Subcutaneous abdominal adipose tissue (tissue), 5 donors: ENCODE data around the gene VAT1L.

Experiments used
- H3K27ac ChIP-seq: one replicate; pipeline ENCODE4 v1.7.0; 2013; ENCODE audit warnings: low read depth, mild to moderate bottlenecking, inconsistent platforms, low read length, moderate library complexity
- H3K27me3 ChIP-seq, 5 donors: one replicate each; pipeline ENCODE4 v1.7.0; 2013; ENCODE audit warnings: low read length in 5 of 5, inconsistent platforms in 1 of 5; ENCODE audit not compliant: control insufficient read depth in 5 of 5, insufficient read depth in 4 of 5
- H3K36me3 ChIP-seq, 5 donors: one replicate each; pipeline ENCODE4 v1.7.0; 2013; ENCODE audit warnings: low read length in 5 of 5; ENCODE audit not compliant: control insufficient read depth in 5 of 5, insufficient read depth in 5 of 5
- H3K4me1 ChIP-seq, 5 donors: one replicate each; pipeline ENCODE4 v1.7.0; 2013; ENCODE audit warnings: low read length in 5 of 5, mild to moderate bottlenecking in 3 of 5, moderate library complexity in 1 of 5; ENCODE audit not compliant: control insufficient read depth in 5 of 5, insufficient read depth in 5 of 5
- H3K4me3 ChIP-seq, 5 donors: one replicate each; pipeline ENCODE4 v1.7.0; 2013; ENCODE audit warnings: low read length in 5 of 5, low read depth in 1 of 5
- H3K9ac ChIP-seq, 5 donors: one replicate each; pipeline ENCODE4 v1.7.0; 2013; ENCODE audit warnings: low read length in 5 of 5, mild to moderate bottlenecking in 4 of 5, moderate library complexity in 3 of 5
- H3K9me3 ChIP-seq, 5 donors: one replicate each; pipeline ENCODE4 v1.7.0; 2013; ENCODE audit warnings: low read length in 5 of 5; ENCODE audit not compliant: control insufficient read depth in 5 of 5
- donor health status: healthy.
- donor health status: healthy.
- donor health status: healthy.
- donor health status: healthy.
- donor health status: healthy.

The VAT1L gene

DNA sequence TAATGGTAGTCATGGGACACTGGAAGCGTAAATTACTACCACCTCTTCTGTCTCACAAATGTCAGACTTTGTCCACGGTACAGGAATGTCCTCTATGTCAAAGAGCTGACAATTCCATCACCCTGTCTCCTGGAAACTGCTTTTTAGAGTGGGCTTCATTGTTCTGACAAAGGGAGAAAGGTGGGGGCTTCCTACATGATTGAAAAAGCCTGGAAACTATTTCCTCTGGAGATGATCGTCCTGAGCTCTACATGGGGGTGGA is 53.1 kb downstream of the VAT1L start:
- Histone ChIP-seq H3K4me3 (no peak overlapping the region), H3K36me3 (no peaks in the 10 kb centered on the region), H3K9me3 (no peaks in the 10 kb centered on the region), H3K27ac (no peak overlapping the region), H3K4me1 (no peaks in the 10 kb centered on the region), H3K27me3 (peaks cover 0 to 7% (median 3%) of the 10 kb centered on the region in 5 donors), H3K9ac (no peak overlapping the region)

DNA sequence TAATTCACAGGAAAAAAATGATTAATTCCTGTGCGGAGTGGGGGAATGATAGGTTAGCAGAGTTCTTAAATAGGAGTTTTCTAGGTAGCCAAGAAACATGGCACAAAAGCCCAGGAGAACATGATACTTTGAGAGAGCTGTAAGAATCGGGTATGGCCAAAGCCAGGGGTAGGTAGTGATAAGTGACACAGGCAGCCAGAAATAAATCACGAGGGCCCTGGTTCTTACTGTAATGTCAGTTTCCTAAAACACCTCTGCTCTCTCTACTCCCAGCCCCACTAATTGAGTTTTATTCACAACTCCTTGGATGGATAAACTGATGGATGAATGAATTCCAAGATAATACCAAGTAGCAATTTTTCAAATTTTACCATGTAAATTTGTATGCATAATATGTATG is 54.1 kb downstream of the VAT1L start:
- Histone ChIP-seq H3K9ac (no peak overlapping the region), H3K36me3 (no peaks in the 10 kb centered on the region), H3K27me3 (peaks cover 0 to 7% (median 3%) of the 10 kb centered on the region in 5 donors), H3K9me3 (no peaks in the 10 kb centered on the region), H3K27ac (no peak overlapping the region), H3K4me3 (no peak overlapping the region), H3K4me1 (no peaks in the 10 kb centered on the region)

DNA sequence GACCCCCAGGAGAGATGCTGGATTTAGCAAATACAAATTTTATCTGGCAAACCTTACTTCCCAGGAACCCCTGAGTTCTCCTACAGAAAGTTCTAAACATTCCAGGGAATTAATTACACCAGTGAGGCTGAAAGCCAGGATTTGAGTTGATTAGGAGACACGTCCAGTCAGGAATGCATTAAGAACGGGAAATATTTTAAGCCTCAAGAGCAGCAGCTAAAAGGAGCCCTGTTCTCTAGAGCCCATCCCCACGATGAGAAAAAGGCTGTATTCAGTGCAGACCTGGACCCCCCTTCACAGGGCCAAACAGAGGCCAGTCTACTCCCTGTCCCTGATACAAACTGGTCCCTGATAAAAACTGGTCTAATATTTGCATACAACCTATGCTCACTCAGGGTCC is 55.0 kb downstream of the VAT1L start:
- H3K27ac ChIP-seq = no peak overlapping the region

DNA sequence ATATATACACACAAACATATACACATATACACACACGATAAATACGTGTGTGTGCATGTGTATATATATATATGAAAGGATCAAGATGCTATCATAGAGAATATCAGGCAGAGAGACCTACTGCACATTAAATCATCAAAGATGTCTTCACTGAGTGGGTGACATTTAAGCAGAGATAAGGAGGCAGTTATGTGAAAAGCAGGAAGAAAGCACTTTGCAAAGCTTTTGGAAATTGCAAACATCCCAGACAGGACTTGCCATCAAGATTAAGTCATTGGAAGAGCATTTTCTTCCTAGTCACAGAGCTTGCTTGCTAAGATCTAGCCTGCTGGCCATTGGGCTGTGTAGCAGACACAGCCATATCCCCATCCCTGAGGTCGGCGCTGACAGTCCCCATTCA is 56.4 kb downstream of the VAT1L start:
- Histone ChIP-seq H3K27ac (no peak overlapping the region), H3K4me3 (no peak overlapping the region), H3K27me3 (peaks cover 0 to 7% (median 3%) of the 10 kb centered on the region in 5 donors), H3K9me3 (no peaks in the 10 kb centered on the region), H3K9ac (no peak overlapping the region), H3K4me1 (no peaks in the 10 kb centered on the region), H3K36me3 (no peaks in the 10 kb centered on the region)

More for the DNA sequence above, 55.0 kb downstream of the VAT1L start:
- Histone ChIP-seq H3K4me3 (no peak overlapping the region), H3K36me3 (no peaks in the 10 kb centered on the region), H3K9me3 (no peaks in the 10 kb centered on the region), H3K4me1 (no peaks in the 10 kb centered on the region), H3K27me3 (peaks cover 0 to 7% (median 3%) of the 10 kb centered on the region in 5 donors), H3K9ac (no peak overlapping the region)

DNA sequence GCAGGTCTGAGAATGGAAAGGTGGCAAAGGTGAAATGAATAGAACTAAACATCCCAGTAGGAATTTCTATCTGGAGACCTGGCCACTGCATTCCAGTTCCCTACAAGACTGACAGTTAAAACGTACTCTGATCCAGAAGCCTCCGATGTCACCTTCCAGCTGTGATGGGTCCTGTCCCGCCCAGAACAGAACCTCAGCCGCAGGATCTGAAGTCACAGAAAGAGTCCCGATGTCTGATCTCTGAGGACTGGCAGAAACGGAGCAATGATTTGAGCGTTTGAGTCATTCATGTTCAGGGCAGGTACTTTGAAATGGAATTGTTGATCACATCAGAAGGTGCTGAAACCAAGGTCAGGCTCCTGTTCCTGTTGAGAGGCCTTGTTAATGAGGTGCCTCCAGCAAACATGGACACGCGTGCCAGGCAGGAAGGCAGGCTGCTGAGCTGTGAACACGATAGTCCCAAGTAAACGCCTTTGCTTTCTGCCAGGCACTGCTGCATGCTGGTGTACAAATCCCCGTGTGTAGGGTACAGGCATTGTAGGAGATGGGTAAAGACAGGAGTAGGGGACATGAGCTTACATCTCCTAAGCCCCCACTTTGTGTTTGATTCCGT is 61.4 kb downstream of the VAT1L start:
- H3K4me3 ChIP-seq = no peak overlapping the region
- no peaks in the 10 kb centered on the region for H3K9me3 ChIP-seq
- no peak overlapping the region for H3K27ac ChIP-seq
- H3K4me1 ChIP-seq = no peaks in the 10 kb centered on the region
- H3K9ac ChIP-seq = no peak overlapping the region
- H3K27me3 ChIP-seq = peaks cover 0 to 7% (median 2%) of the 10 kb centered on the region in 5 donors
- no peaks in the 10 kb centered on the region for H3K36me3 ChIP-seq

DNA sequence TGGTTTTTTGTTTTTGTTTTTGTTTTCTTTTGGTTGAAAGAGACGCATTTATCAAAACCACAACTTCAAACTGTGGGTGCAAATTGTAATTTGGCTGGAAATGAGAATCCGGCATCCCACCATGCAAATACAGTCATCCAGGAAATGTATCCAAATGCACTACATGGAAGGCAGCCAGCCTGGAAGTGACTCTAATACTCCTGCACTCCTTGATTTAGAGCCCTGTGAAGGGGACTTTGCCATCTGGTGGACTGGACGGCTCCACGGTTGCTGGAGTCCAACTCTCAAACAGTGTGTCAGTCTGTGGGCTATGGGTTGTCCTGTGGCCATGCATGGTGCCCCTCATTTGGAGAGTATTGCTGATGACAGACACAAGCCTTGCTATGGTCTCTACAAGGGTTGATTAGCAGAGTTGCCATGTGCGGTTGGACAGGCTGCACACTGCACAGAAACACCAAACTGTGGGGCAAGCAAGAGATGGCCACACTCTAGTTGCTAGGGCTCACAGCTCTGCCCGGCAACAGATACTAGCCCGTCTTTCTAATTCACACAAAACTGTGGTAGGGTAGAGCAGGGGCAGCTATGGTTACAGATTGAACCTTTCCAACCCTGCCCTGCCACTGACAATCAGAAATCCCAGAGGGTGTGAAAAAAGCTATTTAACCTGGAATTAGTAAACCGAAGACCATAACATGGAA is 62.4 kb downstream of the VAT1L start:
- peaks cover 0 to under 1% (median 0%) of the 10 kb centered on the region in 5 donors for H3K27me3 ChIP-seq
- no peak overlapping the region for H3K27ac ChIP-seq
- H3K9ac ChIP-seq = no peak overlapping the region
- no peak overlapping the region for H3K4me3 ChIP-seq
- H3K36me3 ChIP-seq = no peaks in the 10 kb centered on the region
- H3K4me1 ChIP-seq = no peaks in the 10 kb centered on the region
- H3K9me3 ChIP-seq = no peaks in the 10 kb centered on the region

DNA sequence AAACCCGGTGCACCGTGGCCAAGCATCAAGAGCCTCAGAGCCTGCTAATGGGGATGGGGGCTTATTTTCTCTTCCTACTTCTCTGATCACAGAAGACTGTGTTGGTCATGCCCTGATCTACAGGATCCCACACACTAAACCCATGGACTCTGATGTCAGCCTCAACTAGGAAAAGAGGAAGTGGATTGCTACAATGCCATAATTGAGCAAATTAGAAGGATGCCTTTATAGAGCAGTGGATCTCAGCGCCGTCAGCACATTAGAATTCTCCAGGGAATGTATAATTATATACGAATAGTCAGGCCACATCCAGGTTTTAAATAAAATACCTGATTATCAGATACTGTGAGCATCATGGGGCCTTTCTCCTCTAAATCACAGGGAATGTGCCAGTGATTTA is 64.8 kb downstream of the VAT1L start:
- Histone ChIP-seq H3K36me3 (no peaks in the 10 kb centered on the region), H3K4me1 (no peaks in the 10 kb centered on the region), H3K27ac (no peak overlapping the region), H3K9me3 (no peaks in the 10 kb centered on the region), H3K9ac (no peak overlapping the region), H3K27me3 (peaks cover 0 to 2% (median 0%) of the 10 kb centered on the region in 5 donors), H3K4me3 (no peak overlapping the region)

DNA sequence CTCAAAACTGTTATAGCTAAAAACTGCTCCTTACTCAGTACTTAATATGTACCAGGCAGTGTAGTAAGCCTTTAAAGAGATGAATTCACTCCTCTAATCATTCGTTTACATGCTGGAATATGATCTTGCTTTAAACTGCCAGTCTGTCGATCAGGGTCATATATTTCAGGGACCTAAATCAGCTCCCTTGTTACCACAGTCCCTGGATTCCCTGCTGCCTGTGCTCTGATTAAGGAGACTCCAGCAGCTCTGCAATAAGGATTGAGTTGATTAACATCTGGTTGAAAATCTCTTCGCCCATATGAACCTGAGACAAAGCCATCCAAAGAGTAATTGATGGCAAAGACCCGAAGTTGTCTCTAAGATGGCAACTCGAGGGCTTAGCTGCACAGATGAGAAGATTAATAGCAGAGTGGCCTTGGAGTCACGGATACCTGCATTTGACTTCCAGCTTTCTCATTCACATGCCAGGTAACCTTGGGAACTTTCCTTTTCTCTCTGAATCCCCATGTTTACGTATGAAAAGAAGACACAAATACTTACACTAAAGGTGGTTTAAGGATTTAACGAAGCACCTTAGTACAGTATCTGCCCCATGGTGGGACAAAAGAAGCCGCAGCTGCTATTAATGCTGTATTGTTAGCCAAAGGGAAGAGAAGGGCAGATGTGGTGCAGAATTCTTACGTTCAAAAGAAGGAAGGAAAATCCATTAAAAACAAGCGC is 68.2 kb downstream of the VAT1L start:
- H3K9me3 ChIP-seq = no peaks in the 10 kb centered on the region
- H3K27me3 ChIP-seq = peaks cover 0 to 4% (median 0%) of the 10 kb centered on the region in 5 donors
- no peak overlapping the region for H3K9ac ChIP-seq
- H3K4me1 ChIP-seq = no peaks in the 10 kb centered on the region
- no peaks in the 10 kb centered on the region for H3K36me3 ChIP-seq
- no peak overlapping the region for H3K27ac ChIP-seq
- no peak overlapping the region for H3K4me3 ChIP-seq

DNA sequence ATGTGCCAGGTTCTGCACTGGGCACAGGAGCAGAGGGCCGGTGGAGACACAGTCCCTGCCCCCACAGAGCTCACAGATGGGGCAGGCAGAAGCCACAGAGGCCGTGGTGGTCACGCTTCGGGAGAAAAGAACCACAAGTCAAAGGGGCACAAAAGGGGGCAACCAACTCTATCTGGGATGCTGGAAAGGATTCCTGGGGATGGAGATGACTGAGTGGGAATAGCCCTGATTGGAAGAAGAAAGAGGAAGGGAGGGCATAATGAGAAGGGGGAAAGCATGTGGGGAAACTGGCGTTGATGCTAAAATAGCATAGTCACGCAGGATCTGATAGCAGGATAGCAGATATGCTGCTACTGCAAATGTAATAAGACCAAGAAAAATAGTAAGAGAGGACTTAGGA is 69.7 kb downstream of the VAT1L start:
- no peak overlapping the region for H3K9ac ChIP-seq
- no peaks in the 10 kb centered on the region for H3K4me1 ChIP-seq
- H3K27me3 ChIP-seq = peaks cover 0 to 4% (median 0%) of the 10 kb centered on the region in 5 donors
- H3K36me3 ChIP-seq = no peaks in the 10 kb centered on the region
- H3K4me3 ChIP-seq = no peak overlapping the region
- H3K27ac ChIP-seq = no peak overlapping the region
- no peaks in the 10 kb centered on the region for H3K9me3 ChIP-seq

DNA sequence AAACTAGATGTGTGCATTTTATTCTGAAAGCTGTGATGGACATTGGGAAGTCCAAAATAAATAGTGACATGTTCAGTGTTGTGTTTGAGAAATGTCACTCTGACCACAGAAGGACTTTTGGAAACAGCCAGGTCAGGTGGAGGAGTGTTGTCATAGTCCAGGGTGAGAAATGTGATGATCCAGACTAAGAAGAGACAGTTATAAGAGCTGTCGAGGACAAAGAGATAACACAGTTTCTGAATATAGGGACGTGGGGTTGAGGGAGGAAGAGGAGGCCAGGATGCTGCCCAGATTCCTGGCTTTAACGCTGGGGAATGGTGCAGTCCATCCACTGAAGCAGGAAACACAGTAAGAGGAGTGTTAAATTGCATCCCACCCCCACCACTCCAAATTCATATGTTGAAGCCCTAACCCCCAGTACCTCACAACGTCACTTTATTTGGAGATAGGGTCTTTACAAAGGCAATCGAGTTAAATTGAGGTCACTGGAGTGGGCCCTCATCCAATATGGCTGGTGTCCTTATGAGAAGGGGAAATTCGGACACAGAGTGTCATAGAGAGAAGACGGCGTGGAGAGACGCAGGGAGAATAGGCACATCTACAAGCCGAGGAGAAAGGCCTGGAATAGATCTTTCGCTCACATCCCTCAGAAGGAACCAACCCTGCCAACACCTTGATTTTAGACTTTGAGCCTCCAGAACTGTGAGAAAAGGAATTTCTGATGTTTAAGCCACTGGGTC is 71.3 kb downstream of the VAT1L start:
- Histone ChIP-seq H3K27me3 (peaks cover 0 to 10% (median 0%) of the 10 kb centered on the region in 5 donors), H3K9ac (no peak overlapping the region), H3K27ac (no peak overlapping the region), H3K9me3 (no peaks in the 10 kb centered on the region), H3K4me1 (no peaks in the 10 kb centered on the region), H3K36me3 (no peaks in the 10 kb centered on the region), H3K4me3 (no peak overlapping the region)
